IPS-11a (cell line): ENCODE data around the gene SRP14.
"Not testable (repeated sequence)": the region's sequence is repeated elsewhere in the genome, so short reads cannot be mapped to it uniquely, and the experiment has no call there.

Experiments used
- H3K4me3 ChIP-seq: one replicate; pipeline ENCODE4 v1.5.1; 2013; ENCODE audit warnings: low read depth, low read length, control low read depth

The SRP14 gene

GRCh38 chr15:40052604-40053003 is 13.6 kb upstream of the SRP14 start:
- H3K4me3 ChIP-seq = no peak overlapping the region

DNA sequence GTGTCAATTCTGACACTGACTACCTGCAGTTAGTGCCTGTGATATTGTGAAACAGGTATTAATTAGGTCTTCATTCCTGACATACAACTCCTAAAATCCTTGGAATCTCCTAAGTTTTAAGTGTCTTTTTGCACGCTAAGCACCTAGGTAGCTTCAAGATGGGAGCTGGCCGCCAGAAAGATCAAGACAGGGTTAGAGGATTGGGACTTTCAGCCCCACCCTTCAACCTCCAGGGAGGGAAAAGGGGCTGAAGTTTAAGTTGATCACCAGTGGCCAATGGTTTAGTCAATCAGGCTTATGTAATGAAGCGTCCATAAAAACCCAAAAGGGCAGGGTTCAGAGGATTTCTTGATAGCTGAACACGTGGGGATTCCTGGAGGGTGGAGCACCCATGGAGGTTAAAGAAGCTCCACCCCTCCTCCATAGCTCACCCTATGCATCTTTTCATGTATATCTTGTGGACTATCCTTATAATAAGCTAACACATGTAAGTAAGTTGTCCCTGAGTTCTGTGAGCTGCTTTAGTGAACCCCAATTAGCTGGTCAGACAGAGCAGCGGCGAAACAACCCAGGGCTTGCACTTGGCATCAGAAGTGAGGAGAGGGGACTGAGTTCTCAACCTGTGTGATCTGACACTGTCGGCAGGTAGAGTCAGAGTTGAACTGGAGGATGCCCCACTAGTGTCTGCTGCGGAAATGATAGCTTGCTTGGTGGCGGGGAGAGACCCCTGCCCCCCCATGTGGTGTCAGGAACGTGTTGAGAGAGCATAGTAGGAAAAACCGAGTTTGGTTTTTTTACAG is 12.8 kb upstream of the SRP14 start:
- no peak overlapping the region for H3K4me3 ChIP-seq

- no peak overlapping the region for H3K4me3 ChIP-seq
These were observed 11.9 kb upstream of the SRP14 start for GRCh38 chr15:40050788-40051470.

- no peak overlapping the region for H3K4me3 ChIP-seq
These were observed 10.0 kb upstream of the SRP14 start for GRCh38 chr15:40048926-40049475.

GRCh38 chr15:40048211-40048792 is 9.3 kb upstream of the SRP14 start:
- no peak overlapping the region for H3K4me3 ChIP-seq

GRCh38 chr15:40047415-40048210 is 8.6 kb upstream of the SRP14 start:
- H3K4me3 ChIP-seq = no peak overlapping the region

DNA sequence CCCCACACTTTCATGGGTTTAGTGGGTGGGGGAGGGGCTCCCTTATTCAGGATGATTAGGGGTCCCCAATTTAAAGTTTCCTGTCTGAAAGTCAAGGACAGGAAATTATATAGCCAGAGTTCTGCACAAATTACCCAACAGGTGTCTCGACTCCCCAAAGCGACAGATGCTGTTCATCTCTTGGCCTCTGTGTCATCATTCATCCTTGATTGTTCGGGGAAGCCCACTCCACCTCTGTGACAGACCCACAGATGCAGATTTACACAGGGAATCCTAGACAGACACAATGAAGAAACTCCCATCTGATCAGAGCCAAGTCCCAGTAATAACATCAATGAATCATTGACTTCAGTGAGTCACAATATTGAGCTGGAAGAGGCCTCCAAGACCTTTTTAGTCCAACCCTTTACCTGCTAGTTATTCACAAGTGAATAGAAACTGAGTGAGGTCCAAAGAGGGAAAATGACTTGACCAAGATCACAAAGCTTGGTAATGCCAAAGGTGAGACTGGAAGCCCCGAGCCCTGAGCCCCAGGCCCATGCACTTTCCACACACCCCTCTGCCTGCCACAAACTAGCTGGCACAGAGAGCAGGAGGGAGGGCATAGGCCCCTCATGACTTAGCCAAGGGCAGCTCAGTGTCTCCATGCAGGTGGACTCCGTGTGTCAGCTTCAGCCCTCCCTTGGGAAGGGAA is 7.9 kb upstream of the SRP14 start:
- no peak overlapping the region for H3K4me3 ChIP-seq

- H3K4me3 ChIP-seq = no peak overlapping the region
These were observed 6.7 kb upstream of the SRP14 start for GRCh38 chr15:40045572-40046217.

GRCh38 chr15:40044717-40045571 is 6.0 kb upstream of the SRP14 start:
- H3K4me3 ChIP-seq = no peak overlapping the region

- no peak overlapping the region for H3K4me3 ChIP-seq
These were observed 5.1 kb upstream of the SRP14 start for GRCh38 chr15:40043927-40044716.

GRCh38 chr15:40042791-40043320 is 3.9 kb upstream of the SRP14 start:
- H3K4me3 ChIP-seq = no peak overlapping the region

GRCh38 chr15:40040770-40041169 is 1.8 kb upstream of the SRP14 start:
- no peak overlapping the region for H3K4me3 ChIP-seq

GRCh38 chr15:40040293-40040635 is 1.3 kb upstream of the SRP14 start:
- no peak overlapping the region for H3K4me3 ChIP-seq

DNA sequence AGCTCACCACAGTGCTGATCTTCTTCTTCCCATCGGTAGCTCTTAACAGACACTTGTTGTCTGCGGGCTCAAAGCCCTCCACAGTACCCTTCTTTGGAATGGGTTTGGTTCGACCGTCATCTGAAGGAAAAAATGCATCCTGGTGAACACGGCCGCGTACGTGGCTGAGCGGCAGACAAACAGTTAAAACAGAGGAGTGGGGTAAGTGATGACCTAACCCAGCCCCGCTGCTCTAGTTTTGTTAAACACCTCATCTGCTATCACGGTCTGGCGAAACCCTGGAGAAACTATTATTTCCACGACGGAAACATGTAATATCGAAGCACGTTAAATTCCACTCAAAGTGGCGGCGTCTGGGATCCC is 725 bp downstream of the SRP14 start:
- H3K4me3 ChIP-seq = peak overlapping the region; percentile 93

- peak overlapping the region; percentile 93 for H3K4me3 ChIP-seq
These were observed 1.3 kb downstream of the SRP14 start for GRCh38 chr15:40037721-40038120.

GRCh38 chr15:40035182-40035581 is 3.8 kb downstream of the SRP14 start:
- not testable (repeated sequence) for H3K4me3 ChIP-seq

- no peak overlapping the region for H3K4me3 ChIP-seq
These were observed 4.6 kb downstream of the SRP14 start for GRCh38 chr15:40034186-40034946.
